Measurements from ENCODE around the gene ABCC6. TPM values are rescaled to one million over a fixed set of nuclear protein-coding genes. Genes with fewer than 3 reads are reported as not detected.

Gene ABCC6
- total RNA-seq, 1 experiment from 2014 or later = 0.73 TPM

- ChIA-PET POLR2A (ENCODE audit: unreplicated experiment) (no interaction called here), CTCF (no interaction called here)
- TF ChIP-seq CTCF (conservative IDR thresholded peaks at IDR 0.05; ENCODE audit: low read depth, low read length) = no peak
- no peak for TF ChIP-seq EZH2phosphoT487 (IDR thresholded peaks at IDR 0.05; ENCODE audit: borderline replicate concordance, low read length)
- no peak for TF ChIP-seq EZH2 (IDR thresholded peaks at IDR 0.05; ENCODE audit: low read length, unreplicated experiment)
- ATAC-seq (no peak), DNase-seq (no peak)
- H3K9me3 ChIP-seq (ENCODE audit: low read length) = no peaks in the 10 kb centered on the region
- no peaks in the 10 kb centered on the region for H3F3A ChIP-seq (ENCODE audit: low read length, unreplicated experiment)
- no peaks in the 10 kb centered on the region for H3K9me2 ChIP-seq (replicated peaks; ENCODE audit: low read length)
- no peak overlapping the region for H2AFZ ChIP-seq (ENCODE audit: low read length)
- no peak overlapping the region for H3K4me3 ChIP-seq (ENCODE audit: low read length)
- H3K36me3 ChIP-seq (ENCODE audit: low read depth, low read length) = peaks cover 7% of the 10 kb centered on the region
- no peaks in the 10 kb centered on the region for H3K27me3 ChIP-seq (ENCODE audit: low read length)
- H3K27ac ChIP-seq (ENCODE audit: low read length) = no peak overlapping the region
- no peaks in the 10 kb centered on the region for H4K20me1 ChIP-seq (ENCODE audit: low read length)
- no peak overlapping the region for H3K4me2 ChIP-seq (ENCODE audit: low read length)
- intact Hi-C loops (cut with micrococcal nuclease) = no loop called here
- H3K4me1 ChIP-seq (ENCODE audit: insufficient read depth, low read length) = no peaks in the 10 kb centered on the region
- no peaks in the 10 kb centered on the region for H3K79me2 ChIP-seq (ENCODE audit: low read length)
- no peak overlapping the region for H3K9ac ChIP-seq (ENCODE audit: low read length)
- BruUV-seq (replicated peaks) = no TSS peak
These were observed 89.2 kb downstream of the ABCC6 start for GRCh38 chr16:16133943-16134604.

GRCh38 chr16:16131659-16132058 lies 91.6 kb downstream of the ABCC6 start:
- no peaks in the 10 kb centered on the region for H3K27me3 ChIP-seq (ENCODE audit: low read length)
- ChIA-PET POLR2A (ENCODE audit: unreplicated experiment) (no interaction called here), CTCF (no interaction called here)
- ATAC-seq = no peak
- H3K9me2 ChIP-seq (replicated peaks; ENCODE audit: low read length) = no peaks in the 10 kb centered on the region
- no peak overlapping the region for H3K4me2 ChIP-seq (ENCODE audit: low read length)
- no peak overlapping the region for H3K9ac ChIP-seq (ENCODE audit: low read length)
- H3F3A ChIP-seq (ENCODE audit: low read length, unreplicated experiment) = no peaks in the 10 kb centered on the region
- no peak overlapping the region for H3K27ac ChIP-seq (ENCODE audit: low read length)
- no peak for DNase-seq
- no peaks in the 10 kb centered on the region for H3K4me1 ChIP-seq (ENCODE audit: insufficient read depth, low read length)
- H3K4me3 ChIP-seq (ENCODE audit: low read length) = no peak overlapping the region
- BruUV-seq (replicated peaks) = no TSS peak
- H3K79me2 ChIP-seq (ENCODE audit: low read length) = no peaks in the 10 kb centered on the region
- TF ChIP-seq EZH2 (IDR thresholded peaks at IDR 0.05; ENCODE audit: low read length, unreplicated experiment) = no peak
- no peak for TF ChIP-seq EZH2phosphoT487 (IDR thresholded peaks at IDR 0.05; ENCODE audit: borderline replicate concordance, low read length)
- TF ChIP-seq CTCF (conservative IDR thresholded peaks at IDR 0.05; ENCODE audit: low read depth, low read length) = no peak
- intact Hi-C loops (cut with micrococcal nuclease) = no loop called here
- H3K9me3 ChIP-seq (ENCODE audit: low read length) = no peaks in the 10 kb centered on the region
- no peaks in the 10 kb centered on the region for H4K20me1 ChIP-seq (ENCODE audit: low read length)
- H3K36me3 ChIP-seq (ENCODE audit: low read depth, low read length) = no peaks in the 10 kb centered on the region
- no peak overlapping the region for H2AFZ ChIP-seq (ENCODE audit: low read length)

- H3K27ac ChIP-seq (ENCODE audit: low read length) = no peak overlapping the region
- ATAC-seq (no peak), DNase-seq (no peak)
- no peaks in the 10 kb centered on the region for H4K20me1 ChIP-seq (ENCODE audit: low read length)
- no peaks in the 10 kb centered on the region for H3F3A ChIP-seq (ENCODE audit: low read length, unreplicated experiment)
- no TSS peak for BruUV-seq (replicated peaks)
- H3K9me2 ChIP-seq (replicated peaks; ENCODE audit: low read length) = no peaks in the 10 kb centered on the region
- intact Hi-C loops (cut with micrococcal nuclease) = no loop called here
- H3K36me3 ChIP-seq (ENCODE audit: low read depth, low read length) = no peaks in the 10 kb centered on the region
- H3K9me3 ChIP-seq (ENCODE audit: low read length) = no peaks in the 10 kb centered on the region
- no peaks in the 10 kb centered on the region for H3K27me3 ChIP-seq (ENCODE audit: low read length)
- POLR2A ChIA-PET (ENCODE audit: unreplicated experiment) = no interaction called here
- no peak overlapping the region for H3K4me2 ChIP-seq (ENCODE audit: low read length)
- TF ChIP-seq EZH2phosphoT487 (IDR thresholded peaks at IDR 0.05; ENCODE audit: borderline replicate concordance, low read length) (no peak), EZH2 (IDR thresholded peaks at IDR 0.05; ENCODE audit: low read length, unreplicated experiment) (no peak), CTCF (conservative IDR thresholded peaks at IDR 0.05; ENCODE audit: low read depth, low read length) (no peak)
- H3K4me1 ChIP-seq (ENCODE audit: insufficient read depth, low read length) = no peaks in the 10 kb centered on the region
- CTCF ChIA-PET = no interaction called here
- no peak overlapping the region for H3K9ac ChIP-seq (ENCODE audit: low read length)
- H3K4me3 ChIP-seq (ENCODE audit: low read length) = no peak overlapping the region
- no peaks in the 10 kb centered on the region for H3K79me2 ChIP-seq (ENCODE audit: low read length)
- H2AFZ ChIP-seq (ENCODE audit: low read length) = no peak overlapping the region
These were observed 92.1 kb downstream of the ABCC6 start for GRCh38 chr16:16131204-16131603.

All from PC-3 (cell line).